HG02943 (cell line): Measurements from ENCODE around the gene EHD3.

ENCODE experiments used
- ATAC-seq: cut with Tn5 transposase; IDR thresholded peaks from one replicate; pipeline ENCODE4 v1.9.1; 2021; ENCODE audit warnings: mild to moderate bottlenecking, low read depth, moderate library complexity; ENCODE audit not compliant: unreplicated experiment

The EHD3 gene

DNA sequence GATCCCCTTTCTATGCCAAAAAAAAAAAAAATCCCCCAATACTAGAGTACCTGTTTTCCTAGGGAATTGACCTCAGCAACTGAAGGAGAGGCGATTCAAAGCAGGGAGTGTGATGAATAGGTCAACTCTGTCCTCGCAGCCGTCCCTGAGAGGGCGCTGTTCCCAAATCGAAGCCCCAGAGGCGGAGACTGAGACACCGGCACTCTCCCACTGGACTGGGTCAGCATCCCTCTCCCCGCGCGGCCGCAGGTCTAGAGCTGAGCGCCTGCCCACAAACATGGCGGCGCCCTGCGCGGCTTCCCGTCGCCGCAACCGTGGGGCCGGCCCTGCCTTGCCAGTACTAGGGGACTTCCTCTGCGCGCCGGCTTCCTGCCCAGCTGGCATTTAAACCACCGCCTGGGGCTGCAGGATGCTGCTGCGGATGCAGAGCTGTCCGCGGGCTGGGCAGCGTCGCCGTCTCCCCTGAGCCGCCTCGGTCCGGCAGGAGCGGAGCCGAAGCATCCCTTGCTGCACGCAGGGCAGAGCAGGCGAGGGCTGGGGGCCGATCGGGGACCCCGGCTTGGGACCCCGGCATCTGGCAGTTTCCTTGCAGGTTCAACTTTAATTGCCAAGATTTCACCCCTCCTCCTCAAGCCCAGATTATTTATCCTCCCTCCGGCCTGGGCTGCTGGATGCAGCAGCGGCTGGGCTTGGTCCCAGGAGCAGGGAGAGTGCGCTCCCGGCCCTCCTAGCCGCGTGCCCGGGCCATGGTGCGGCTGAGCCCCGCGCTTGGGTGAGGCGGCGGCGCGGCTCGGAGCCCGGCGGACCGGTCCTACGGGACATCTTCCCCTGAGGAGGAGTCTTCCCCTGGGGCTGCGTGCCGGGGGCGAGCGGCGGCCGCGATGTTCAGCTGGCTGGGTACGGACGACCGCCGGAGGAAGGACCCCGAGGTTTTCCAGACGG, at the start of gene EHD3:
EHD3 (plus strand) TSS at position 412 of the 942 bp plus-strand sequence; CDS start at position 882, 470 bp downstream.
- peak; percentile 93 for ATAC-seq

DNA sequence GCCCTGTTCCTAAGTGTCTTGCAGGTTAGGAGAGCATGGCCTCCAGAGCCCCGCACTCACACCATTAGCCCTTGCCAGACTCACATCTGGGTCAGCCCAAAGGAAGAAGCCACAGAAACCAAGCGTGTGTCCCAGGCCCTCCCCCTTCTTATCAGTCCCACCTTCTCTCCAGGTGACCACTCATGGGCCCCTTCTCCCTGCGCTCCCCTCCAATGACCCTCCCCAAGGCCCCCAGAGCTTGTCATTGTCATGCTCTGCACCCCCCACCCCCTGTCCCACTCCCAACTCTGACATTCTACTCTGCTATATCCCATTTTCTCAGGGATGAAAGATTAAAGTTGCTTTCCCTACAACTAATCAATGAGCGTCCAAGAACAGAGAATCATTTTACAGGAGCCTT, 46.8 kb upstream of the EHD3 start:
- no peak for ATAC-seq

DNA sequence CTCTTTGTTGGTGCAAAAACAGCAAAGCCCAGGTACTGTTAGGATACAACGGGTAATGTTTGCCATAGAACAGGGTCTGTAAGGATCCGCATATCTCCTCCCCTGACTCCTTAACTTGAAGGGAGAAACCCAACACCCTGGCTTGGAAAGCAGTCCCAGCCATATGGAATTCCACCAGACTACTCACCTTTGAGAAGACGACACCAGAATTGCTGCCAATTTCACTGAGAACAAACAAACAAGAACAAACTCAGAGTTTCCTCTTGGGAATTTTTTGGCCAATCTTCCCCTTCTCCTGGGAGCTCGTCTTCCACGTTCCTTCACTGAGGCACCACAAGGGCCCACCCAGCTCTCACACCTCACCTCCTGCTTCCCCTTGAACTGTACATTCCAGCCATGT, 45.8 kb upstream of the EHD3 start:
- ATAC-seq: no peak

DNA sequence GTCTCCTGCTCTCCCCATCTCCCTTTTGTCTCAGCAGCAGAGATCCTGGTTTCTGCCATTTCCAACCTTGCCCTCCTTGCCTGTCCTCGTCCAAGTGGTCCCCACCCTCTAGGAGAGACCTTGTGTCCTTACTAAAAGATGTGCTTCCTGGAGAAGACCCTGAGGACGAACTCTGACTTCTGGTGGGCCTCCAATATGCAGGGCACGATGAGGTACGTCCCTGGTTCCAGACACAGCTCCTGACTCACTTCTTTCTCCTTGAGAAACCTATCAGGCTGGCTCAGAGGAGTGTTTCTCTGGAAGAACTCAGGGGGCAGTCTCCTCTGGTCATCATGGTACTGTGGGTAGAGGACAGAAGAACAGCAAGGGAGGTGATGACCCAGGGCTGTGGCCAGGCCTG, 44.8 kb upstream of the EHD3 start:
- no peak for ATAC-seq

DNA sequence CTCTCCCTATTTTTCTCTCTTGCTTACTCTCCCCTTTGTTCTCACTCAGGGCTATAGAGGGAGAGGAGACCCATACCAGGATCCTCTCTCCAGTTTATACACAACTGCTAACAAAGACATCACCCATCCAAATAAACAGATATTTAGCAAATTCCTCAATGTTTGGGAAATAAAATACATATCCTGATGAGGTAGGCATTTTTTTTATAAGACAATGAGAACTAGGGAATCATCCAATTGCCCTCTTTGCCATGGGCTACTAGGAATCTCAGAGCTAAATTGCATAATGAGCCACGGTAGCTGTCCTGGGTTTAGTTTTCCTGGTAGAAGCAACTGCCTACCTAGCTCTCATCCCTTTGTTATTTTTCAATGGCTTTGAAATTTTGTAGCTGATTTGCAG, 43.8 kb upstream of the EHD3 start:
- ATAC-seq: no peak

DNA sequence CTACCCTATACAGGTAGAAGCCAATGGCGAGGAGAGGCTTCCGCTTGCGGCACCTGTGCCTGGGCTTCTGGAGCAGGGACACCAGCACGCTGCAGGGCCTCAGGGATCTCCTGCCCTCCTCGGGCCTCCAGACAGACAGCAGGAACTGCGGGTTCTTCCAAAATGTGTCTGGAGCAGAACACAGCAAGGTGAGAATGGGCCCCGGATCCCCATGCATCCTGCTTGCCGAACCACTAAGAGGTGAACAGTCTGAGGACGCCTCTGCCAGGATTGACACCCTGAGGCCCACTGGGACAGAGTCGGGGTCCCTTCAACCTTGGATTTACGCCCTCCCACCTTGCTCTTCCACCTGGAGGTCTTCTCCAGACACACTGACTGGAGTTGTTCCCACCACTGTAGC, 42.0 kb upstream of the EHD3 start:
- ATAC-seq: no peak

DNA sequence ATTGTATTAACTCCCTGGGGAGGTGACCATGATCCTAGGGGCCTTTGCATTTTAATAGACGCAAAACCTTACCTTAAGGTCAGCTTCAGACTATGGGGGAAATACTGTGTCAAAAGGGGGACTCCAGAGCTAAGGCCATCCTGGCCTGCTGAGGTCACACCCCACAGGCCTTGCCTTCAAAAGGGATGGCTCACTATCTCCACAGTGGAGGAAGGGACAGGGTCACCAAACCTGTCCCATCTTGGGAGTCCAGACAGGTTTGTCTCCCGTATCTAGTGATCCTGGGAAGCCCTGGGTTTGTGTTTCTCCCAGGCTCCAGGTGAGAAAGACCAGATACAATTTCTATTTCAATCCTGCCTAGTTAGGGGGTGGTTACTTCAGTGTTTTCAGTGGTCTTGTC, 41.6 kb upstream of the EHD3 start:
- no peak for ATAC-seq

DNA sequence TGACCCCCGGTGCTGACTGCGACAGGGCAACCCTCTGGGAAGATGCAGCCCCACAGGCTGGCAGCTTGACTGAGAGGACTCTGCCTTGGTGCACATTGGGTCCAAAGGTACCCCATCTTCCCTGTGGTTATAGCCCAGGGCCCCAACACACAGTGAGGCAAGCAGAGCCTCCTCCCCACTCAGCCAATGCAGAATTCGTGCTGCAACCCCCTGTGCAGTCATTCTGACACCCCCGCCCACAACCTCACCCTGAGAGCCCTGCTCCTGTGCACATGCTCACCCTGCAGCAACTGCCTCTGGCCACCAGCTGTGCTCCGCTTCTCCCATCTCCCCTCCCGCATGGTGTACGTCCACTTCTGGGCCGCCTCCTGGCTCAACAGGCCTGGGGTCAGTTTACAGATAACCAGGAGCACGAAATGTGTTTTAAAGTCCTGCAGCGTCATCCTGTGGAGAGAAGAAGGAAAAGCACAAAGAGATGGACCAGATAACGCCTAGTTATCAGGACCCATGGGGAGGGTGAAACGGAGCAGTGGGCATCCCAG, 41.0 kb upstream of the EHD3 start:
- ATAC-seq: no peak

DNA sequence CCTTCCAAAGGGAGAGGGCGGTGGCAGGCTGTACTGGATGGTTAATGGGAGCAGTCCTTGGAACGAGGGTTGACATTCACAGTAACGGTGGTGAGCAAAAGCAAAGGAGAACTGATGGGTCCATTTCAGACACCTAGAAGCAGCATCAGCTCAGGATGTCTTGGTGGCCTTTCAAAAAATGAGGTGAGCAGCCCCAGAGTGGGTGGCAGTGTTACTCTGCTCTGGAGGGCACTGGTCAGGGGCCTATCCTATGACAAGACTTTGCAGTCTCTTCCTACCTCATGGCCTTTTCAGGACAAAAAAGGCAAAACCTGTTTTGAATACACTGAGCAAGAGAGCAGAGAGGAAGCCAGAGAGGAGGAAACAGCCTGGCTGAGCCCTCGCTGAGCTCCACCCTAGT, 40.1 kb upstream of the EHD3 start:
- ATAC-seq: no peak

DNA sequence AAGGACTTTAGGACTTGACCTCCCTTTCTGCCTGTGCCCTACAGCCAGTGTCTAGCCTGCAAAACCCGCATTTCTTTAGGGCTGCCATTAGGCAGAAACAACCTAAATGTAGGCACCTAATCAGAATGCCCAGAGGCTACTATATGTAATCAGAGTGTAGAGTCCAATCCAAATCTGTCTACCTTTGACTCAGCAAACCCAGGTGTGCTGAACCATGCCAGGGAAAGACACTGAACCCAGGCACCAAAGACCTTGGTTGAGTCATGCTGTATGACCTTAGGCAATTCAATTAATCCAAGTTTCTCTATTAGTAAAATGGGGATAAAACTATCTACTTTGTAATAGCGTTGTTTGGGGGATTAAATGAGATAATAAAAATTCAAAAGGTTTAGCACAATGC, 37.3 kb upstream of the EHD3 start:
- no peak for ATAC-seq

DNA sequence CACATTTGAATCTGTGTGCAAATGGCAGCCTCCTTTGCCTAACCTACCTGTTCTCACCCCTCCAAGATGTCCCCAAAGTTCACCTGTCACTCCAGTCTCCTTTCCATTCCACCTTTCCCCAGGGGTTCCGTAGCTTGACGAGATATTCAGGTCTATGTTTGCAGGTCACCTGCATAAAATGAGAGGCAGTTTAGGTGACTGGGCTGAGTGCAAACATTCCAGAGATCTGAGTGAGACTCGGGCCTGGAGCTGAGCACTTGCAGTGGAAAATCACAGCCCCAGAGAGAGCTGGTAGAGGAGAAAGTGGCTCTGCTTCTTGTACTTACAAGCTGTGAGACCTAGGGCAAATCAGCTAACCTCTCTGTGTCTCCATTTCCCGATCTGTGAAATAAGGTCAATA, 36.8 kb upstream of the EHD3 start:
- no peak for ATAC-seq

DNA sequence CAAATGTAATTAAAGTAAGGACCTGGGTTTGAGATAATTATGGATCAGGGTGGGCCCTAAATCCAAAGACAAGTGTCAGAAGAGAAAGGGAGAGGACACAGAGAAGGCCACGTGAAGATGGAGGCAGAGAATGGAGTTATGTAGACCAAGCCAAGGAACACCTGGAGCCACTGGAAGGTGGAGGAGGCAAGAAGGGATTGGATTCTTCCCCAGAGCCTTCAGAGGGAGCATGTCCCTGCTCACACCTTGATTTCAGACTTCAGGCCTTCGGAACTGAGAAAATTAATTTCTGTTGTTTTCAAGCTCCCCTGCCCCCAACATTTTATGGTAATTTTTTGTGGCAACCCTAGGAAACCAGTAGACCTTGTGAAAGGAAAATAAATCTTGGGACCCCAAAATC, 36.3 kb upstream of the EHD3 start:
- no peak for ATAC-seq

DNA sequence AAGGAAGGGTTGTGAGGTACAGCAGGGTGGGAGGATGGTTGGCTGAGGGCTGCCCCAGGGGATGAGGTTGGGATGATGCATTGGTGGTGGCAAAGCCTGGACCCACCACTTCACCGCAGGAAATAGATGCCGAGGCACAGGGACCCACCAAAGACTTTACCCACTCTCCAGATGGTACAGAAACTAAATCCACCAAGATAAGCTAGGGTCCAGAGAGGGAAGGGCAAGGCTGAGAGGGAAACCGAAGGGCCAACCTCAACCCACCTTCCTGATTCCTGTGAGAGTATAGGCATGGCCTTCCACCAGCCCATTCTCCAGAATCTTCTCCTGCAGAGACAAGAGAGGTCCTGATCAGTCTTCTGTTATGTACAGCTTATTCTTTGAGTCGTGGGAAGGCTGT, 34.7 kb upstream of the EHD3 start:
- no peak for ATAC-seq

DNA sequence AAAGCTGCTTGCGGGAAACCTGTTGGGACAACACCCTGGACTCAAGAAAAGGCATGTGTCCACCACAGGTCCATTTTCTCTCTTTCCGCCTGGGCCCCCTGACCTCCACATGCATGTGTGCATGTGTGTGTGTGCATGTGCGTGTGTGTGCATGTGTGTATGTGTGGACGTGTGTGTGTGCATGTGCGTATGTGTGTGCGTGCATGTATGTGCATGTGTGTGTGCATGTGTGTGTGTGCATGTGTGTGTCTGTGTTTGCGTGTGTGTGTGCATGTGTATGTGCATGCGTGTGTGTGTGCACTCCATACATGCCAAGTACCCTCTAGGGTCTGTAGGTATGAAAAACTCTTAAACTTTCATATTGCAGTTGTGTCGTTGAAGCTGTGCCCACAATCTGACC, 33.0 kb upstream of the EHD3 start:
- ATAC-seq: no peak

DNA sequence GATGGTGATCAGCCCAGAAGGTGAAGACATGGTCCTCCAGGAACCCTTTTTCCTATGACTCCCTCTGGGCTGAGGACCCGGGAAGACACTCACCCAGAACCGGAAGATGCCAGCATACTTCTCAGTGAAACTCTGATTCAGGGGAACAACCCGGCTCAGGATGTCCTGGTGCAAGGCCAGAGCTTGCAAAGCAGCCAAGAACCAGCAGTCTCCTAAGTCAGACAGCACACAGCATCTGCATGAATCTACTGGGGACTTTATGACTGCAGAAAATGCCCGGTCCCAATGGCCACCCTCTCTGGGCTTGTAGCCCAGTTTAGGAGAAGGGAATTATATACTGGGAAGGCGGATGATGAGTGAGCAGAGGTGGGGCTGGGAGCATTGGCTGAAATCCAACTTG, 31.9 kb upstream of the EHD3 start:
- ATAC-seq: no peak

DNA sequence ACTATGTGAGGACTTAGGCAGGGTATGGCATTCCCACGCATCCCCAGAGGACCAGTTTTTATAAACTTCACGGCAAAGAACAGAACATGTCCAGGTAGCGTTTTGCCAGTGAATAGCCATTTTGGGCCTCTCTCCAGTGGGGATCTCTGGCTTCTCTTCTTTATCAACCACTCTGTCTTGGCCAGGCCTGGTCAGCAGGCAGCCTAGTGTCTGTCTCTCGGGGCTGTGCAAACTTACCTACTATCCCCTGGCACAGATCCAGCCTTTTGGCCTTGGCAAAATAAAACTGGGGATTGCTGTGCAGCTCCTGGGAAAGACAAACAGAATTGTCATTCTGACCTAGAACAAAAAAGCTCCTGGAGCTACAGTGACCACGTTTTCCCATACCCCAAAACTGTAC, 31.1 kb upstream of the EHD3 start:
- no peak for ATAC-seq

DNA sequence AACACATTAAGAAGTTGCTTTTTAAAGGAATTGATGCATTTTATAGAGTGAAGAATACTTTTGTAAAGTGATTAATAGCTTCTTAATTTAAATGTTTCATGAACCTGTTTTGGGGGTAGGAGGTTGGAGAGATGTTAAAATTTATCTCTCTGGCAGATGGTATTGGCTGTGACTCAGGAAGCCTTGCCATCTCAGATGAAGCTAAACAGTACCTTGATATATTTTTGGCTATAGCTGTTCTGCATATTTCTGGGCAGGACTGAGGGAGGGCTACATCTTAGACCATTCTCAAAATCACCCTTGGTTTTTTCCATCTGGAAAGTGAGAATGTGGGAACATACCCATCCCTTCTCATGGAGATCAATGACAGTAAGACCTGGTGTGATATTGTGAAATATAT, 30.0 kb upstream of the EHD3 start:
- no peak for ATAC-seq

DNA sequence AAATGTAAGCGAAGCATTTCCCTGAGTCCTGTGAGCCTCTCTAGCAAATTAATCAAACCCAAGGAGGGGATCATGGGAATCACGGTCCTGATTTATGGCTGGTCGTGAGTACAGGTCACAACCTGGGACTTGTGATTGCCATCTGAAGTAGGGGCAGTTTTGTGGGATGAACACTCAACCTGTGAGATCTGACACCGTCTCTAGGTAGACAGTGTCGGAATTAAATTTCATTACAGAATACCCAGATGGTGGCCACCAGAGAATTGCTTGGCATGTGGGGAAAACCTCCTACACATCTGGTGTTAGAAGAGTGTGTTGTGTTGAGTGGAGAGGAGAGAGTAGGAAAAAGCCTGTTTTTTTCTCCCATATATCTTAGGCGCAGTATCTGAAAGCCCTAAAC, 29.2 kb upstream of the EHD3 start:
- no peak for ATAC-seq

DNA sequence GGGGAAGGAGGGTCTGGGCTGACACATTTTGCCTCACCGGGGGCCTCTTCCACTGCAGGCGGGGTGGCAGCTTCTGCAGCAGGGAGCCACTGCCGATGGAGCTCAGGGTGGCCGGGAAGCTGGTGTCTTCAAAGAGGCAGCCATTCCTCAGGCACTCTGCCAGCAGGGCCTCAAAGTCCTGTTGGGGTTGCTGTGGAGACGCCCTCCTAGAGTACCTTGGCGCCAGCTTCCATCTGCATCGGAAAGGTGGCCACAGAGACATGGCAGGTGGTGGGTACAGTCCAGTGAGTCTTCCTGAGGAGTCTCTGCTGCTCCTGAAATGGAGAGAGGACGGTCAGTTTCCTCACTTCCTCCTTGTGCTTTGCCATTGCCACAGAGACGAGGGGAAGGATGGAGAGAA, 28.8 kb upstream of the EHD3 start:
- ATAC-seq: no peak

DNA sequence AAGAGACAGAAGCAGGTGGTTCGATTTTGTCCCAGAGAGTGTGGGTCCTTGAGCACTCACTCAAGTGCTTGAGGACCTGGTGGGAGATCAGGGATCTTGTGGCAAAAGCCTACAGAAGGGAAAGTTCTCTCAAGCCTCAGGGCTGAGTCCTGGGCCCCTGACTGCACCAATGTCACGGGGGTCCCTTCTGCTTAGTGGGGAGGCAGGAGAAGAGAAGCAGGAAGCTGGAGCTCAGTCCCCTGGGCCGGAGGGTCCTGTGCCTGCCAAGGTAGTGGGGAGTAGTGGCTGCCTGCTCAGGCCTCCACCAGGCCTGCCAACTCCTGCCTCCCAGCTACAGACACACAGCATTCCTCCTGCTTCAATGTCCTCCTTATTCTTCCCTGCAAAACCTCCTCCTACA, 28.3 kb upstream of the EHD3 start:
- ATAC-seq: no peak

DNA sequence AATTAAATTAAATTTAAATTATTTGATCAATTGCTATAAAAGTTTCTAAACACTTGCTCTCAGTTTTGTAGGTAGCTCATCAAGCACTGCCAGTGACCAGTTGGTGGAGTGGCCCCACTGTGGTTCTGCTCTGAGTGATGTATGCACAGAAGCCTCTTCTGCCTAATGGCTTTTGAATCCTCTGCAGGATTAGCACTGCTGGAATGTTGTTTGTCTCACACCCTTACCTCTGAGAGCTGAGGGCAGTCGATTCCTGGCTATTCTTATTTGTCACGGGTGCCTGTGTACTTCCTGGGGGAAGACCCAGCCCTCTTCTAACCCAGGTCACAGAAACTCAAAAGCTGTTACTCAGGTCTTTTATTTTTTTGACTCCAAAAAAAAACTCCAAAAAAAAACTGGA, 26.2 kb upstream of the EHD3 start:
- ATAC-seq: no peak

DNA sequence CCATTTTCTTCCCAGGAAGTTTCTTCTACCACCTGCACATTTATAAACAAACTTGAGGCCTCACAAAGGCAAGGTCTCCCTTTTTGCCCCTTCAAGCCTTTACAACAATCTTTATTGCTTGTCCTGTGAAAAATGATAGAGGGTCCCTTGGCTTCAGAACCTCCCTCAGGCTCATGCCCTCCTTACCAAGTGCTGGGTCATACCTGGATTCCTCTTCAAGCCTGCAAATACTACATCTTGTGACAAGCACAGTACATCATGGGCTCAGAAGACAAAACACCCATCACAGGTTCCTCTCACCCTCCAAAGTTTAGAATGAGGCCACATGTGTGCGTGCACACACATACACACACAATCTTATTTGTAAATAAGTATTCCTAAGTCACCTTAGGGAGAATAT, 25.7 kb upstream of the EHD3 start:
- no peak for ATAC-seq
